DMS 273 (cell line): ENCODE measurements around the gene PLEKHN1.
"Not testable (repeated sequence)": the region's sequence is repeated elsewhere in the genome, so short reads cannot be mapped to it uniquely, and the experiment has no call there.

ENCODE experiments used
- DNase-seq: peaks from one replicate; lab custom pipeline; 2025; ENCODE audit not compliant: unreplicated experiment; lab: John Stamatoyannopoulos, UW

Gene PLEKHN1

DNA sequence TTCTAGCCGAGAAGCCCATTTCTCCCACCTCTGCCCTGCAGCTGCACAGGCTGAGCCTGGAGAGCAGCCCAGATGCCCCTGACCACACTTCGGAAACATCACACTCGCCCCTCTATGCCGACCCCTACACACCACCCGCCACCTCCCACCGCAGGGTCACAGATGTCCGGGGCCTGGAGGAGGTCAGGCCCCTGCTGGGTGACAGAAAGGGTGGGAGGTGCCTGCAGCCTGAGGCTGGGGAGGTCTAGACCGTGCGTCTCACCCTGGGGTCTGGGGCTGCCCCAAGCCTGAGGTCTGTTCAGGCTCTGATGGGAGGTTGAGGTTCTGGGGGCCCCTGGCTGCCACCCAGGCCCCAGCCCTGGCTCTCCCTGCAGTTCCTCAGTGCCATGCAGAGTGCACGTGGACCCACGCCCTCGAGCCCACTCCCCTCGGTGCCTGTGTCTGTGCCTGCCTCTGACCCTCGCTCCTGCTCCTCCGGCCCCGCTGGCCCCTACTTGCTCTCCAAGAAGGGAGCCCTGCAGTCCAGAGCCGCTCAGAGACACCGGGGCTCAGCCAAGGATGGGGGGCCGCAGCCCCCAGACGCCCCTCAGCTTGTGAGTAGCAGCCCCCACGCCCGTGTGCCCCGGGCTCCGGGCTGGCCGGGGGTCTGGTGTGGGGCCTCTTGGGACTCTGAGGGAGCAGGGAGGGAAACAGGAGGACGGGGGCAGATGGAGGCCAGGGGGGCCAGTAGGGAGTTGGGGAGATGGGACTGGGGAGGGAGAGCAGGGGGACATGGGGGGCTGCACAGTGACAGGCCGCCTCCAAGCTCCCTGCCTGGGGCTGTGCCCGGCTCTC lies 7.4 kb downstream of the PLEKHN1 start:
- DNase-seq: no peak

DNA sequence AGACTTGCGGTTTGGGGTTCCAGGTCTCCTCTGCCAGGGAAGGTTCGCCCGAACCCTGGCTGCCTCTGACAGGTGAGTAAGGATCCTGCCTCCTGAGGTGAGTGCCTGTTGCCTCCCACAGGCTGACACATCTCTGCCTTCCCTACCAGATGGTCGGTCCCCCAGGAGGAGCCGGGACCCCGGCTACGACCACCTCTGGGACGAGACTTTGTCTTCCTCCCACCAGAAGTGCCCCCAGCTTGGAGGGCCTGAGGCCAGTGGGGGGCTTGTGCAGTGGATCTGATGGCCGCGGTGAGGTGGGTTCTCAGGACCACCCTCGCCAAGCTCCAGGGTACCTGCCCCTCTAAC lies 8.0 kb downstream of the PLEKHN1 start:
- no peak for DNase-seq

DNA sequence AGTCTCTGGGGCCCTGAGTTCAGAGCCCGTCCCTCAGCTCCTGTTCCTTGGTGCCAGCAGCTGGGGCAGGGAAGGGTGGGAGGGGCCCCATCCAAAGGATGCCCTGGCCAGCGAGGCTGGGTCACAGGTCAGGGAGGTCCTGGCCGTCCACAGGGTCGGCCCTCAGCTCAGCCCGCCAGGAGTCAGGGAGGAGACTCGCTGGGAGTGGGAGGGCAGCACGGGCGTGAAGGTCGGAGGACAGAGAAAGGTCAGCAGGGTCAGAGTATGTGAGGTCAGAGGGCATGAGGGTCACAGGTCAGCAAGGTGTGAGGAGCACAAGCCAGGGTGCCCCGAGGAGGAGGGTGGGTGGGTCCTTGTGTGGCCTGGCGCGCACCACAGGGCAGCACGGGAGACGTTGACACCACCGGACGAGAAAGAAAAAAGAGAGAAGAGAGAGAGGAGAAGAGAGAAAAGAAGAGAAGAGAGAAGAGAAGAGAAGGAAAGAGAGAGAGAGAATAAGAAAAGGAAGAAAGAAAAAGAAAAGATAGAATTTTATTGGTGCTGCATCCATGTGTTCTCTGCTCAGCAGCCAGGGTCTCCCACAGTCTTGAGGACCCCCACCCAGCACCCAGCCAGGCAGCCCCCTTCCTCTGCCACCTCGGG lies 8.5 kb downstream of the PLEKHN1 start:
- DNase-seq: no peak

DNA sequence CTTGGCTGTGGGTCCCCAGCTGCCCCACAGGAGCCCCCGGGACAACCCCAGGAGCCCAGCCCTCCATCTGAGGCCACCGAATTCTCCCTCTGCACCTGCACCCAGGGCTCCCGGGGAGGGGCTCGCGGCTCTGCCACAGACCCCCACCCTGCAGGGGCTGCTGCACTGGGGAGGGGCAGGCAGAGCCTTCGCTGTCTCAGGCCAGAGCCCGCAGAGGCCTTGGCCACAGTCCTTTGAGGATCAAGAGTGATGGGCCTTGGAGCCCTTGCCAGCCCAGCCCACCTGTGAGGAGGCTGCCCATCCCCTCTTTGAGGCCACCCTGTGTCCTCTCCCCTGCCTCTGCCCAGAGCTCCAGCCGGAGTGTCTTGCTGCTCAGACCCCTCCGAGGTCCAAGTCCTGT lies 9.1 kb downstream of the PLEKHN1 start:
- no peak for DNase-seq

DNA sequence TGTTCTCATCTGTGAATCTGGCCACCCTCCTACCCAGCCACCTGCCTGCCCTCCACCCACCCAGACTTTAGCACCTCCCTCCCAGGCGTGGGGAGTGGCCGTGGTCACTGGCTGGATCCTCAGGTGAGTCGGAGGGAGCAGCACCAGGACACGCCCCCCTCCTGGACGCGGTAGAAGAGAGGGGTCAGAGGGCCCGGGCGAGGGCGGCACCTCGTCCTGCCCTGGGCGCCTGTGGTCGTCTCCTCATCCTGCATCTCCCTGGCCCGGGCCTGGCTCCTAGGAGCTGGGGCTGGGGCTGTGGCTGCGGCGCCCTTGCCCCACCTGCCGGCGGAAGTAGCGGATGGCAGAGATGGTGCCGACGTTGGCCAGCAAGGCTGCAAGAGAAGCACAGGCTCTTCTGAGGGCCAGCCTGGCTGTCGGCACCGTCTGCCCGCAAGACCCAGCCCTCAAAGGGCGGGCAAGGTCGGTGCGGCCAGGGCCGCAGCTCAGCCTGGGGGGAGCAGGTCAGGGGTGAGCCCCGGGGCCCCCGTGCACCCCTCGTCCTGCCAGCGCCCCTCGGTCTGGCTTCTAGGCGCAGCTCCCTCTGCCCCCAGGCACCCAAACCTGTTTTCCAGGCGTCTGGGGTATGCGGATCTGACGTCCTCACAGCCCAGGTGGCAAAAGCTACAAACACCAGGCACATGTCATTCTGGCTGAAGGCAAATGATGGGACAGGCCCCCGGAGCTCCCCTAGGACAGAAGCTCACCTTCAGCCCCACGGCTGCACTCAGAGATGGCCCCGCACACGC lies 9.8 kb downstream of the PLEKHN1 start:
- DNase-seq: peak; percentile 91

DNA sequence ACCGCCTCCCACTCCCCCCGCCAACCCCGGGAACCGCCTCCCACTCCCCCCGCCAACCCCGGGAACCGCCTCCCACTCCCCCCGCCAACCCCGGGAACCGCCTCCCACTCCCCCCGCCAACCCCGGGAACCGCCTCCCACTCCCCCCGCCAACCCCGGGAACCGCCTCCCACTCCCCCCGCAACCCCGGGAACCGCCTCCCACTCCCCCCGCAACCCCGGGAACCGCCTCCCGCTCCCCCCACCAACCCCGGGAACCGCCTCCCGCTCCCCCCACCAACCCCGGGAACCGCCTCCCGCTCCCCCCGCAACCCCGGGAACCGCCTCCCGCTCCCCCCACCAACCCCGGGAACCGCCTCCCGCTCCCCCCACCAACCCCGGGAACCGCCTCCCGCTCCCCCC lies 10.5 kb downstream of the PLEKHN1 start:
- DNase-seq: not testable (repeated sequence)

DNA sequence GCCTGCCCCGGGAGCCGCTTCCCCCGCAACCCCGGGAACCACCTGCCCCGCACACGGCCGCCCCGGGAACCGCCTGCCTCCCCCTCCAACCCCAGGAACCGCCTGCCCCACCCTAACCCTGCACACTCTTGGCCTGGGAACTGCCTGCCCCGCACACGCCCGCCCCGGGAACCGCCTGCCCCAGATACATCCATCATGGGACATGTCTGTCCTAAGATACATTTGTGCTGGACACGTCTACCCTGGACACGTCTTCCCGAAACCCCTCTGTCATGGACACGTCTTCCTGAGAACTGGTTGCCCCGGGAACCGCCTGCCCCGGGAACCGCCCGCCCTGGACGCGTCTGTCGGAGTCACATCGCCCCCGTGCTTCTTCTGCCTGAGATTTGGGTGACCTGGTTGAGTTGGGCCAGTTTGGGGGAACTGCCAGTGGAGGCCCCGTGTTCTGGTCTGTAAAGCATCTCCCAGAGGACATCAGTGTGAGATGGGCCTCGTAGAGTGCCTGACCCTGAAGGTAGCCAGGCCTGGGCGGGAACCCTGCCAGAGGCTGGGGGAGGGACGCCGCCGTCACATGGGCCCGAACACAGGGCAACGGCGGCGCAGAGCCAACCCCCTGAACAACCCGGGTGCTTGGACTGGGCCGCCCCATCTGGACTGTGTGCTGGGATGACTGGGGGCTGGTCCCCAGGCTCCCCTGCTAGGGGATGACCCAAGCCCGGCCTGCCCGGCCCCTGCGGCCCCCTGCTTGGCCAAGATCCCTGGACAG lies 12.0 kb downstream of the PLEKHN1 start:
- peak; percentile 61 for DNase-seq

DNA sequence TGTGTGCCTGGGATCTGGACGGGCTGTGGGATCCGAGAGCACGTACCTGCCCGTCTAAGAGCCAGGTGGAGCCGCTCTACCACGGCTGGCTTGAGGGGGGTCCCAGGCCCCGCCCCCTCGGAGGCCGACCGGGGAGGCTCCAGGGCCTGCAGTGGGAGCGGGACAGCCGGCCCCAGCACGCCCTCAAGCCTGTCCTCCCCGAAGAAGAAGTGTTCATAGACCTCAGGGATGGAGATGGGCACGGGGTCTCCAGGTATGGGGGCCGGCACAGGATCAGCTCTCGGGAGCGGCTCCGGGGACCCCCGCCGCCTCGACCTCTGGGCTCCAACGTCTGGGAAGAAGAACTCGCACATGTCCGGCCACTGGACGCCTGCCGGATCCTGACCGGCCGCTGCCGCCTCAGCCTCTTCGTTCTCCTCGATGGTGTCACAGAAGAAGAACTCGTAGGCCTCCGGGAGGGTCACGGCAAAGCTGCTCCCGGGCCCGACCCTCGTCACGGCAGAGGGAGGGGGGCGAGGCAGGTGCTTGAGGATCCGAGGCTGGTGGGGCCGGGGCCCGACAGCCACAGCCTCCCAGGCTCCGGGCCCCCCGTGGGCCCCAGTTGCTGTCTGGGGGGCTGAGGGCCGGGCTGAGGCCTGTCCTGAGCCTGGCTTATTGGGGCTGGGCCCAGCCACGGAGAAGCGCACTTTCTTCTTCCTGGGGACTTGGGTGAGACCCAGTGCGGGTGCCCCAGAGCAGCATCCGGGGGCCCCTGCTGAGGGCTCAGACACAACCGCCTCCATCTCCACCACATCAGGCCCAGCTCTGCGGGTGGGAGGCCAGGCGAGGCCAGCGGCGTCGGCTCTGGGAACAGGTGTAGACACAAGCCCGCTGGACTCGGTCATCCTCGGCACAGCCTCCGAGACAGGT lies 12.8 kb downstream of the PLEKHN1 start:
- DNase-seq: no peak

DNA sequence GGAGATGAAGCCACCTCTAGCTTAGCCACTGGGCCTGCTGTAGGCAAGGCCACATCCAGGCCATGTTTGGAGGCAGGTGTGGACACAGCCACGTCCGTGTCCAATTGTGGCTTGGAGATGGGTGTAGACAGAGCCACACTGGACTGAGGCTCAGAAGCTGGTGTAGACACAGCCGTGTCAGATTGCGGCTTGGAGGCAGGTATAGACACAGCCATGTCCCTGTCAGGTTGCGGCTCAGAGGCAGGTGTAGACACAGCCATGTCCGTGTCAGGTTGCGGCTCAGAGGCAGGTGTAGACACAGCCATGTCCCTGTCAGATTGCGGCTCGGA lies 13.4 kb downstream of the PLEKHN1 start:
- no peak for DNase-seq

DNA sequence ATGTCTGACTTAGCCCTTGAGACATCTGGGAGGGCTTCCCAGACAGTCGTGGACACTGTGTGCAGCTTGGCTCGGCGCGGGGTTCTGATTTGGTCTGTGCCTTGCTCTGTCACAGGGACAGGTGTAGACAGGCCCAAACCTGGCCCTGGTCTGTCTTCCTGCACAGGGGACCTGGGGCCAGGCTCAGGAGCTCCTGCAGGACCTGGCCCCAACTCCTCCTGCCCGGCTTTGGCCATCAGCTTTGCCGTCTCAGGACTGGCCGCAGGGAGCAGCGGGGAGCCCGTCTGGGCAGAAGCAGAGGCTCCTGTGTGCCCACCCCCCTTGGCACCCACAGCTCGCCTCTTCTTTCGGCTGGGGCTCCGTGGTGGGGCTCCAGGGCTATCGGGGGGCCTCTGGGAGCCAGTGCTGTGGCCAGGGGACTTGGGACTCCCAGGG lies 13.9 kb downstream of the PLEKHN1 start:
- DNase-seq: no peak

DNA sequence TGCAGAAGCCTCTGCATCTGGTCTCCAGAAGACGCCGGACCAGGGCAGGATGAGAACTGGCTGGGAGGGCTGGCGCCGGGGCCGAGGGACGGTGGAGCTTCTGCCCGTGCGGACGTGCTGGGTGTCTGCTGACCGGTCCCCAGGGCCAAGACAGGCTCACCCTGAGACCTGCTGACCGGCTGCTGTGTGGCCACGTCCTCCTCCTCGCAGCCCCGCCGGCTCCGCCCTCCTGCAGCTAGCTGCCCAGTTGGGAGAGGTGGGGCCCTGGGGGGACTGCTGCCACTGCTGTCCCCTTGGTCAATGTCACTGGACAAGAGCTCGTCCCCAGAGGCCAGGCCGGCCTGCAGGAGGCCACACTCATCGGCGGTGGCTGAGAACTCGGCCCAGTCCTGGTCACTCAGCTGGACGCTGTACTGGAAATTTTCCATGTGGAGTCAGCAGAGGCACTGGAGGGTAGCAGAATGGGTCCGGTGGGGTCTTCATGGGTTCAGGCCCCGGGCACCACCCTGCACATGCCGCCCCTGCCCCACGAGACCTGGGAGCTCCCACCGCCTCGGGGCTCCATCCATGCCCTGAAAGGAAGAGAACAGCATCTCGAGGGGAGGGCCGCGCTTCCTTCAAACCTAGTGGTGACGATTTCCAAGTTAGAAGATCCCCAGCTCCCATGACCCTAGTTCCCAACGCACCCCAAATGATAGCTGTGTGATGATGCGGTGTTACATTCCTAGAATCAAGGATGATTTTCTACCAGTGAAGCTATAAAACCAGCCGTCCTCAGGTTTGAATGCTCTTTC lies 14.5 kb downstream of the PLEKHN1 start:
- no peak for DNase-seq

DNA sequence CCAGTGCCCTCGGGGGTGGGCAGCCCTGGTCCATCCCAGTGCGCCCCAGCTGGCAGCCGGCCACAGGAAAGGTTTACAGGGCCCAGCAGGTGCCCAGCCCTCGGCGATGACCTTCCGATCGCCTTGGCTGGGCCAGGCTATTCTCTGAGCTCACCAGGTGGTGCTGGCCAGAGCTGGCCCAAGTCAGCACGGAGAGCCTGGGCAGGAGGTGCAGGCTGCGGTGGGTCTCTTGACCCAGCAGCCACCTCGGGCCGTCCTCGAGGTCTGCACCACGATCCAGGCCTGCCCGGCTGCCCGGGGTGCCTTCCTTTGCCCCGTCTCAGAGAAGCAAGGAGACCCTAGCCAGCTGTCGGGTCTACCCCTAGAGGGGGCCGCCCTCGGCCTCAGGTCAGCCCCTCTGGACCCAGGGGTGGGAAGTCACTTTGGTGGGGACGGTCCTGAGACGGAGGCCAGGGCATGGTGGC lies 15.2 kb downstream of the PLEKHN1 start:
- DNase-seq: no peak

DNA sequence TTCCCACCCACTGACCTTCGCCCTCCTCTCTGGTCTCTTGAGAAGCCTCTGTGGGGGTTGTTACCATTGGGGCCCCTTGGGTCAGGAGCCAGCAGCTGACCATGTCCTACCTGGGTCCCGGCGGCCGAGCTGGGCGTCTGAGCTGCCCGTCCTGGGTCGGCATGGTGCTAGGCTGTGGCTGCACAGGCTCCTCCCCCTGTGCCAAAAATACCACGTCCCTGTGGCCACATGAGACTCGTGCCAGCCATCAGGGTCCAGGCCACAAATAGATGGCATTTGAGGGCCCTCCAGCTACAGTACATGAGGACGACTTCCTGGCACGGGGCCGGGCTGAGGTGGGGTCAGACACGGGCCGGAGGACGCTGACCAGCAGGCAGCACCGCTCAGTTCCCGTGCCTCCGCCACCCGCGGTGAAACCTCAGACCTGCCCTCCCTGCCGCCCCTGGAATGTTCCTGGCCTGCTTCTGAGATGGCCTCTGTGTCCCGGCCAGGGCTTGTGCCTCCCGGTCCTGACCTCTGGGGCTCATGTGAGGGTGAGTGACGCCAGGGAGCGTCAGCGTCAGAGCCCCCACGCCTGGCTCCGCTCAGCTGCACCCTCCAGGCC lies 15.8 kb downstream of the PLEKHN1 start, which contains the start of gene PERM1:
PERM1 (minus strand) TSS at position 139 of the 604 bp plus-strand sequence. CDS start 1,064 bp downstream, outside the sequence.
- no peak for DNase-seq

DNA sequence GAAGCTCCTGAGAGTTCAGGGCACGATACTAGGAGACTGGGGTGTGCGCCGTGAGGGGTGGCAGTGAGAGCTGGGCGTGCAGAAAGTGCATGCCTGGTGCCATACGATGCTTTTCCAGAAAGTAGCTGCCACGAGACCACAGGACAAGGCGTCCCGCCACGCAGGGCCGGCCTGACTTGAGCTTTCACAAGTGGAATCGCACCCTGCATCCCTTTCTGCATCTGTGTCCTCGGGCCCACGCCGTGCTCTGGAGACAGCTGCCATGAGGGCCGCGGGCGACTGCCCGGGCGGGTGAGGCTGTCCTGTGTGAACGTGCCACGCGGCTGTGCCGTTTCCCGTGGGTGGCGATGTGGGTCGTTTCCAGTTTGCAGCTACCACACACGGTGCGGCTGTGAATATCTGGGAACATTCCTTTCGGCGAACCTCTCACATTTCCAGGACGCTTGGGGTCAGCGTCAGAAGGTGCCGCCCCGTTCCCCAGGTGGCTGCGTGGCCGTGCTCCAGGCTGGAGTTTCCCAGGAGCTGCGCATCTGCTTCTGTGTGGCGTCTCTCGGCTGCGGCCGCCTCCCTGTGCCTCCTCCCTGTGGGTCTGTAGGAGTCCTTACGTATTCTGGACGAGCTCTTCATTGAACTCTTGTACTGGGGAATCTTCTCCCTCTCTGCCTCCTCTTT lies 16.6 kb downstream of the PLEKHN1 start:
- no peak for DNase-seq

DNA sequence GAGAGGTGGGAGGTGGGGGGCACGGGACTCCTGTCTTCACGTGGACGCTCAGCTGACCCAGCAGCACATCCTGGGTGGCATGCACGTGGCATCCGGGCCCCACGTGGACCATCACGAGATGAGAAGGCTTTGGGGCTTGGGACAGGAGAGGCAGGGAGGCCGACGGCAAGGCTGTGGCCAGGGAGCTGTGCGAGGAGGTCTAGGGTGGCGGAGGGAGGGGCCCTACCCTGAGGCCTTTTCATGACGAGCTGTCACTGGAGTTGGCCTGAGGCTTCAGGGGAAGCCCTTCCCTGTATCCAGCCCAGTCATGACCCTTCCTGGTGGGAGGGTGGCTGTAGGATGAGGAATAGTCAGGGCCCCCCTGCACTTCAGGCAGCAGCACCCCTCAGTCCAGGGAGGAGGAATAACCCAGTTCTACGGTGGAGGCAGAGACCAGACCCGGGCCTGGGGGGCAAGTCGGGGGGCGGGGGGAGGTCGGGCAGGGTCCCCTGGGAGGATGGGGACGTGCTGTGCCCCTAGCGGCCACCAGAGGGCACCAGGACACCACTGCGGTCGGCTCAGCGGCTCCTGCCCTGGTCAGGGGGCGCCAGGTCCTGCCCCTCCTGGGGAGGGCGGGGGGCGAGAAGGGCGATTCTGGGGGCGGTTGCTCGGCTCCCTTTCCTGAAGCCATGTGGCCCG lies 17.7 kb downstream of the PLEKHN1 start:
- DNase-seq: peak; percentile 59

DNA sequence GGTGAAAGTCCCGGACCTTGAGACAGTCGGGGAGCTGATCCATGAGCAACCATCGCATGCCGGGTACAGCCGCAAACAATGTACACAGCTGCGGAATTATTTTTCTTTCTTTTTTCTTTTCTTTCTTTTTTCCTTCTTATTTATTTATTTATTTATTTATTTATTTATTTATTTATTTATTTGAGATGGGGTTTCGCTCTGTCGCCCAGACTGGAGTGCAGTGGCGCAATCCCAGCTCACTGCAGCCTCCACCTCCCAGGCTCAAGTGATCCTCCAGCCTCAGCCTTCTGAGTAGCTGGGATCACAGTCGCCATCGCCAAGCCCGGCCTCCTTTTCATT lies 18.2 kb downstream of the PLEKHN1 start:
- no peak for DNase-seq

DNA sequence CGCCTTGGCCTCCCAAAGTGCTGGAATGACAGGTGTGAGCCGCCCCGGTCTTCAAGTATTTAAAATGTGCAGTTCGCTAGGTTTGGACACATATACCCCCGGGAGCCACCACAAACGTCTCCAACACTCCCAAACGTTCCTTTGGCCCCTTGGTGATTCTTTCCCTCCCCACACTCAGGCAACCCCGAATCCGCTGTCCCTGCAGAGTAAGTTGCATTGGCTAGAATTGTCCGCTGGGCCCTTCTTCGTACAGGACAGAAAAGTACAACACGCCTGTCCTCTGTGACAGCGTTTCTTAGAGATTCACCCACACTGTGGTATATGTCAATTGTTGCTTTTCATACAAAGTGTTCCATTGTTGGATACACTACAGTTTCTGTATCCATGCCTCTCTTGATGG lies 18.8 kb downstream of the PLEKHN1 start:
- no peak for DNase-seq

DNA sequence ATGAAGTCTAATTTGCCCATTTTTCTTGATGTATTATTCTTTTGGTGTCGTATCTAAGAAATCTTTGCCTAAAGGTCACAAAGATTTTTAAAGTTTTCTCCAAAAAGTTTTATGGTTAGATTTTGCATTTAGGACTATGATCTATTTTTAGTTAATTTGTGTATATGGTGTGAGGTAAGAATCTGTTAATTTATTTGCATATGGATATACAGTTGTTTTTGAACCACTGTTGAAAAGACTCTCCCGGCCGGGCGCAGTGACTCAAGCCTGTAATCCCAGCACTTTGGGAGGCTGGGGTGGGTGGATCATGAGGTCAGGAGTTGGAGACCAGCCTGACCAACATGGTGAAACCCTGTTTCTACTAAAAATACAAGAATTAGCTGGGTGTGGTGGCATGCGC lies 21.8 kb downstream of the PLEKHN1 start:
- DNase-seq: not testable (repeated sequence)
